ENCODE measurements around the gene GPR153.

The GPR153 gene

DNA sequence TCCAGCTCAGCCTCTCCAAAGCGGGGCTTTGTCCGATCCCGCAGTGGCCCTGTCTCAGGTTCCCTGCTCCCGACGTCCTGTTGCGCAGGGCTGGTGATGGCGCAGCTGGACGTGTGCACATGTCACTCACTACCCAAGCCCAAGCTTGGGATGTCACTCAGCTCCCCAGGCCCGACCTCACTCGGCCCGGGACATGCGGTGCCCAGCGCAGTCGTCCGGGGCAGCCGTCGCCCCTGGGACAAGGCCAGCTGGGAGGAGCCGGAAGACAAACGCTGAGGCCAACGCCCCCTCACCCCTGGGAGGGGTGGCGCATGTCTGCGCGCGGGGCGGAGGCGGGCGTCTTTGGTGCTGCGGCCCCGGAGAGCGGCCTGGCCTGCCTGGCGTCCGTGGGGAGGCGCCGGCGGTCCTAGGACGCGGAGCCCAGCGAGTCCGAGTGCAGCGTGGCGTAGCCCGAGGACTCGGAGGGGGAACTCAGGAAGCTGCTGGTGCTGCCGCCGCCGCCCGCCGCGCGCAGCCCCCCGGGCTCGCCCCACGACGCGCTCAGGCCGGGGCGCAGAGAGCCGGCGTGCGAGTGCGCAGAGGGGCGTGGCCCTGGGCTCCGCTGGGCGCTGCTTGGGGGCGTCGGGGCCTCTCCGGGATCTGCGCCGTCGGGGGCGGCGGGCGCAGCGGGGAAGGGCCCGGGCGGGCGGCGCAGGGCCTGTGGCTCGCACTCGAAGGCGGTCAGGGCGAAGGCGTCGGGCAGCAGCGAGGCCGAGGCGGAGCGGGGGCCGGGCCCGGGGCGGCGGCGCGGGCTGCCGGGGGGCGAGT is 11.8 kb downstream of the GPR153 start:
- no peak for DNase-seq (ENCODE audit: low read depth in 2 of 2)

DNA sequence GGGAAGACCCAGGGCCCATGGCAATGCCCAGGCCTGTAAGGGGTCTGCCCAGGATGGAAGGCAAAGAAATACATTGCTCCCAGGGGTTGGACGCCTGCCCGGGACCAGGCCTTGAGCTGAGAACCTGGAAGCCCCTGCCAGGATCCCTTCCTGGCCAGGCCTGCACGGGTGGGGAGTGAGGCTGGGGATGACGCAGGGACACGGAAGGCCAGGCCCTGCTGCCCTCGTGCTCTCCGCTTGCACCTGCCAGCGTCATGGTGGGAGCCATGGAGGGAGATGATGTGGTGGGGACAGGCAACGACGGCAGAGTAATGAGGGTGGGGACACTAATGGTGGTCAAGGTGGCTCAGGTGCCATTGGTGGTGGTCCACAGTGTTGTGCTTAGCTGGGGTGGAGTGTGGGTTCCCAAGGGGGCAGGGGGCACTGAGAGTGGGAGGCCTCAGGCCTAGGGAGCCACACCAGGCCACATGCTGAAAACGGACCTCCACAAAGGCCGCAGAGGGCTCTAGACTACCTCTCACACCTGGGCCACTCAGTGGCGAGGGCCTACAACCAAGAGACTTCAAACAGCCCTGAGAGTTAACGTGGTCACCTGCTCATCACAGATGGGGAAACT is 12.6 kb downstream of the GPR153 start:
- DNase-seq (ENCODE audit: low read depth in 2 of 2): no peak

DNA sequence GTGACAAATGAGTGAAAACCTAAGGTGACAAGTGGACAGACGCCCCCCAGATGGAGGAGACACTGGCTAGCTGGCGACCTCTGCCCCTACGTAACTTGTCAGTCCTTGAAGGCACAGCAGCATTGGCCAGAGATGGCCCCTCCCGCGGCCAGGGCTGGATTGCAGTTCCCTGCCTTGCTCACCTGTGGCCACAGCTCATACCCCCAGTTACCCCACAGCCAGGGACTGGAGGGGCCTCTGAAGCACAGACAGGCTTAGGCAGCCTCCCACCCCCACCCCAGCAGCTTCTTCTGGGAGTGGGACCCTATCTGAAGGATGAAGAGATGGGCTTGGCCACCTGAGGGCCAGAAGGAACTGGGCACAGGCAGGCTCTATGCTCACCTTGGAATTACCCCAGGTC is 13.2 kb downstream of the GPR153 start:
- DNase-seq (ENCODE audit: low read depth in 2 of 2): no peak

DNA sequence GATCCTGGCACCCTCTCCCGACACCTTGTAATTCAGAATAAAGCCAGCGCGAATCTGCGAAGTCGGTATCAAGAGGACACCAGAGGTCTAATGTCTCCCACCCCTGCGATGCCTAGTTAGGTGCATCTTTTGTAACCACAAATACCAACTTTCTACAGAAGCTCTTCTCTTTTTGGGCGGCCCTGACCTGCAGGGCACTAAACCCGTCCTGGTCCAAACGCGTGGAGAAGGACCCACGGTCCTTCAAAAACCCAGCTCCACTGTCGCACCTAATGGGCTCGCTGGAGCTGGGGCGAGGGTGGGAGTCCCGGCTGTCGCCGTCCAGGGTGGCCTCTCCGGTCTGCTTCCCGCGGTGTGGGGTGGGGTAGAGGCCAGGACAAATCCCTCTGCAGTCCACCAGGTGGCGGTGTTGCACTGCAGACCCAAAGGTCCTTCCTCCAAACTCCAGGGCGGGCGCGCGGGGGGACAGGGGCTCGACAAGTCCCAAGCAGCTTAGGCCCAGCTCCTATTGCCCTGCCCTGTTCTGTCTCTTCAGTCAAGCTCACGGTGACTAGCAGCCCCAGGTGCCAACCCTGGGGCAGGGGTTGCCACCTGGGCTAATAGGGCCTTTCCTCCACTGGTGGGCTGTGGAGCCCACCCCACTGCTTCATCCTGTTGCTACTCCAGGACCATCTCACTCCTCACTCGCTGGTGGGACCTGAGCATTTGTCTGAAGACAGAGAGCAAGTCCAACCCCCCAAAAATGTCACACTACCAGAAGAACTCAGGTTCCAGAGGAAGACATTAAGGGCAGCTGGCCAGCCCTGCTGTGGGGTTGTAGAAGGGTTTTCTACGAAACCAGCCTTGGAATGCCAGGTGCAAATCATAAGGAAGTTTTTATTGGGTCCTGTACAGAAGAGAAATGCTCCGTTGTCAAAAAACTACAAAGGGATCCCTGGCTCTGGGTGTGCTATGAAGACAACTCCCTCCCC is 14.1 kb downstream of the GPR153 start:
- DNase-seq (ENCODE audit: low read depth in 2 of 2): peak; percentile 57 to 69

DNA sequence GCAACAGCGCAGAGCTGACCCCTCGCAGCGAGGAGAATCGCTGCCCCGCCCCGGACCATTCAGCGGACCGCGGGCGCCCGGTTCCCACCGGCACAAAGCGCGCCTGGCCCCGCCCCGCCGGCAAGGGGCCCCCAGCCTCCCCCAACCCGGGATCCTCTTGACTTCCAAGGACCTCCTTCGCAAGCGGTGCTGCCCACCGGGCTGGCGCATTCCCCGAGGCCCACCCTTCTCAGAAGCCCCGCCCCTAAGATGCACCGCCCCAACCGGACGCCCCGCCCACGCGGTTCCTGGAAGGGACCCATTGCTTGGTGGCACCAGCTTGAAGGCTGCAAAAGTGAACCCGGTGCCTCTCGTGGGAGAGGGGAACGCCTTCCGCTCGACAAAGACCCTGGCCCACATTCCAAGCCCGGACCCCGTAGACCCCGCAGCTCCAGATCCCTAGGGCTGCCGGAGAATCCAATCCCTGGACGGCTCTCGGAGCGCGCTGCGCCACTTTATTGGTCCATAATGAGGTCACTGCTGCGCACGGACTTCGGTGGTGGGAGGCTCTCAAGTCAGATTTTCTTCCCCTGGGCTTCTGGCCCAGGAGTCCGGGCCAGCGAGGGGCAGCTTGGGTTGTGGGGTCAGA is 14.9 kb downstream of the GPR153 start:
- peak in 1 of 2 donors; percentile 10 for DNase-seq (ENCODE audit: low read depth in 2 of 2)

DNA sequence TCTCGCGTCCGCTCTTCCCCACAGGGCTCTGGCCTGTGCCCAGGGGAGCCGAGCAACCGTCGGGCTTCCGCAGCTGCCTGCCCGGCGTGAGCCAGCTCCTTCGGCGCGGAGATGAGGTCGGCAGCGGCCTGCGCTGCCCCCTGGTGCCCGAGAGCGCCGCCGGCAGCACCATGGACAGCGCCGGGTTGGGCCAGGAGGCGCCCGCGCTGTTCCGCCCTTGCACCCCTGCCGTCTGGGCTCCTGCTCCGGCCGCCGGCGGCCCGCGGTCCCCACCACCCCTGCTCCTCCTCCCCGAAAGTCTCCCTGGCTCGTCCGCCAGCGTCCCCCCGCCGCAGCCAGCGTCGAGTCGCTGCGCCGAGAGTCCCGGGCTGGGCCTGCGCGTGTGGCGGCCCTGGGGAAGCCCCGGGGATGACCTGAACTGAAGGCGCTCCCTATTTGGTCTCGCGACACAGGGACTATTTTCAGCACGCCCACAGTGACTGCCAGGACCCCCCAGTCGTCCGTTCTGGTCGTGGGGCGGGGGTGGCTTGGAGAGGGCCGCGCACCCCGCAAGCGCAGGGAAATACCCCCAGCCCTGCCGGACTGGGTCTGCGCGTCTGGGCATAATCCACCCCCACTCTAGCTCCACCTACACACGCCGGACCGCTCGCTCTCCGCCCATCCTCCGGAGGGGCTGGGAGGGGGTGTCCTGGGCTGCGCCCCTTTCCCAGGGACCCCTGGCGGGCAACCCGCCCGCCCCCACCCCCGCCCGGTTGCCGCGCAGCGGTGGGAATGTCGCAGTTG is 15.6 kb downstream of the GPR153 start:
- DNase-seq (ENCODE audit: low read depth in 2 of 2): peak; percentile 47 to 59

DNA sequence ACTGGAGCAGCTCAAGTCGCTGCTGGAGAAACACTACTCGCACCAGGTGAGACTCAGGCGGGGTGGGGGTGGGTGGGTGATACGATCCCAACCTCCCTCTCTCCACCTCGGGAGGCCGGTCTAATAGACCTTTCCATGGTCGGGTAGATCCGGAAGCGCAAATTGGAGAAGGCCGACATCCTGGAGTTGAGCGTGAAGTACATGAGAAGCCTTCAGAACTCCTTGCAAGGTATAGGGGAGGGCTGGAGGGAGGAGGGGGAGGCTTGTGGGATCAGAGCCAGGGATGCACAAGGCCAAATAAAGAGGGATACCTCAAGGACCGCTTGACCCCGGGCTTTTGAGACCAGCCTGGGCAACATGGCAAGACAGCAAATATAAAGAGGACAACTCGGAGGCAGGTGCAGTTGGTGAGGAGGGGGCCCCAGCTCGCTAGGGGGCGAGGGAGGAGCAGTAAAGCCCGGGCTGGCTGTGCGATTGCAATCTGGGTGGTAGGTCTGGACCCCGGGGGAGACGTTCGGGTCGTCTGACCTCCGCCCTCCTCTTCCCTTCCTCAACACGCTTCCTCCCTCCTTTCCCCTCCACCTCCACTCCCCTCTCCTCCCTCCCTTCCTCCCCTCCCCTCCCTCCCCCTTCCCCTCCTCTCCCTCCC is 16.4 kb downstream of the GPR153 start:
- no peak for DNase-seq (ENCODE audit: low read depth in 2 of 2)

DNA sequence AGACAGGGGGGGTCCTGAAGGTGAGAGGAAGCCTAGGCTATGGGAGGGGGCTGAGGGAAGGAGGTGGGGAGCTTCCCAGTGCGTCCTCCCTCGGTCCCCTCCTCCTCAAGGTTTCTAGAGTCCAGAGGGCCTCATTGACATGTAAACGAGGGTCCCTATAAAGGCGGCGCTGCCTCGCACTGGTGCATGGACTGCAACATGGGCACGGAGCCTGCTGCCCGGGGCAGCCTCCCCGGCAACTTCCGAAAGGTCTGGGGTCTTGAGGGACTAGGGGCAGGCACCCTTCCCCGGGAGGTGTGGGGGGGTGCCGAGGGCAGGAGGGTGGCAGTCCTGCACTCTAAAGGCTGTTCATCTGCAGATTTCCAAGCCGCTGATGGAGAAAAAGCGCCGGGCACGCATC is 16.9 kb downstream of the GPR153 start, which contains the start of gene HES3:
Gene HES3 (plus strand): TSS at position 187 of the 400 bp plus-strand sequence. CDS start 187 bp downstream, at position 374.
- DNase-seq (ENCODE audit: low read depth in 2 of 2): no peak

DNA sequence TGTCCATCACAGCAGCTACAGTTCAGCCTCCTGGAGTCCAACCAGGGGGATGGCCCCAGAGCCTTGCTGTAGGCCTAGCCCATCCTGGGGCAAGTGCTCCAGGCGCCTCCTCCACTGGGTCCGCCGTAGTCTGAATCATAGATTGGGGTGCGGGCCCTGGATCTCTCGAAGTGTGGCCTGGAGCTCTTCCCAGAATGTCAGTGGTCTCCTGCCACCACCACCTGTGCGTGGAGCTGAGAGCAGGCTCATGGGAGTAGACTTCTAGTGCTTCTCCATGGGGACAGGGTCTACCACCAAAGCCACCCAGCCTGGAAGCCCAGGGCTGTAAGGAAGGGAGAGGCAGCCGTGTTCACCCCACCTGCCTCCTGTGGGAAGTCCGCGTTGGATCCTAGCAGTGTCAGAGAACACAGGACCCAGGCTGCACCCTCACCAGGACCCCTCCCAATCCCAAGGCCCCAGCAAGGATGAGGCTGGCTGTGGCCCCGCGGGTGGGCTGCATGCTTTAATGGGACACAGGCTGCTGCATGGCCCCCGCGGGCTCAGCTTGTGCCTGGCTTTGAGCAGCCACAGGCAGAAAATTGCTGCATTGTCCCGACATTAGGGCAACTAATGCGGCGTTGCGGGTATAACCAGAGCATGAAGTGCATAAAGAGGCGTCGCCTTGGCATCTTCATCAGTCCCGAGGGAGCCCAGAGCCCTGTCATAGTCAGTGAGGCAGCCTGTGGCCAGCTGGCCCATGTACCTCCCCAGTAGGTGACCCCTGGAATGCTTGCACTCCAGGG is 17.7 kb downstream of the GPR153 start:
- no peak for DNase-seq (ENCODE audit: low read depth in 2 of 2)

DNA sequence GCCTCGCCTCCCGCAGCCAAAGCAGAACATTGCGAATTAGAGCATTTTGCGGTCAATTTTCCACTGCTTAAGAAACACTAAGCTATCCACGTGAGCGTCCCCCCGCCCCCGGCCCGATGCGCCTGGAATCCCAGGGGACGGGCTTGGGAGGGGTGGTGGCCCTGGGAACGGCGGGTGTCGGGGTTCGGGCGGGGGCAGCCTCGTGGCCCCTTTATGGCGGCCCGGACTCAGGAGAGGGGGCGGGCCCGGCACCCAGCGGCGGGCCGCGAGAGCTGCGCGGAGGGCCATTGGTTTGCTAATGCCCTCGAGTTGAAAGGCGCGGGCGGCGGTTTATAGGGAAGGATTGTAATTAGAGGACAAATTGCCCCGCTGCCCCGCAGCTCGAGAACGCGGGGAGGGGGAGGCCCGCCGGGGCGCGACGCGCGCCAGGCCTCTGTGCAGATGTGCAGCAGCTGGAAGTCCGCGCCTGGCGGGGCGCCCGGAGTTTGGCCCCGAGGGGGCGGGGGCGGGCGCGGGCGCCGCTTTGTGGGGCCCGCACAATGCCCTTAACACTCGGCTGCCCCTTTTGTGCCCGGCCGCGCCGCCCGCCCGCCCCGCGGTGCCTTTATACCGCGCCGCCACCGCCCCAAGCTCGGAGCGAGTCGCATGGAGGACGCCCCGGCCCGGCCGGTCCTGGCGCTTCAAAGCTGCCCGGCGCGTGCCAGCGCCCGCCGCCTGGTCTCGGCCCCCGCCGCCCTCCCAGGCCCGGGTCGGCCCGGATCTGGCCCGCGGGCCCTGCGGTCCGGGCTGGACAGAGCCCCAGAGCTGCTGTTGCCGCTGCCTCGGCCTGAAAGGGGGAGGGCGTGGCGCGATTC is 18.8 kb downstream of the GPR153 start:
- DNase-seq (ENCODE audit: low read depth in 2 of 2): no peak

DNA sequence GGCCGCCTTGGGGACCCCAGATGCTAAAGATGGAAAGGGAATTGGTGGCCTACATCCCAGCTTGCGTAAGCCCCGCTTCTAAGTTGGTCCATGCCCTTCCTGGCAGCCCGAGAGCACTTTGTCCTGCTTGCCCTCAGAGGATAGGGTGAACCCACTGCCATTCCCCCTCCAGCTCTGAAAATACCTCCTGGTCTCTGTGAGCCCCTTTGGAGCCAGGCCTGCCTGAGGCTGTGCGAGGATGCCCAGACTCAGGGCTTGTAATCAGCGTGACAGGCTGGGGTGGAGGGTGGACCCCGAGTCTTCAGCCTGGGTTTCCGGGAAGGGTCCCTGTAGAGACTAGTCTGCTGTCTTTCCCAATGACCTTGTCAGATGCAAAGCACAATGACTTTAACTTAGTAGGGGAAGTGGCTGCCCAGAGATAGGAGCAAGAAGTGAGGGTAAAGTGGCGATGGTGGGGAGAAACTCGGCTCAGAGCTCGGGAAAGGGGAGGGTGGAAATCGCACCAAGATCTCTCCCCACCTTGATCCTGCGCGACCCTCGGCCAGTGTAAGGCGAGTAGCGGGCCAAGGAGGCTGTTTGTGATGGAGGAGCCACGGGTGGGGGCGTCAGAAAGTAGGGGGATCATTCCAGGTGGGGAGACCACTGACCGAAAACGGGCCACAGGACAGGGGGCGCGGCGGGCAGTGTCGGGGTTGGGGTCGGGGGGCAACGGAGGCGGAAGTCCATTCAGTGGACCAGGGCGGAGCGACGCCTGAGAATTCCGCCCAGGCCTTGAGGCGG is 19.6 kb downstream of the GPR153 start:
- DNase-seq (ENCODE audit: low read depth in 2 of 2): no peak

DNA sequence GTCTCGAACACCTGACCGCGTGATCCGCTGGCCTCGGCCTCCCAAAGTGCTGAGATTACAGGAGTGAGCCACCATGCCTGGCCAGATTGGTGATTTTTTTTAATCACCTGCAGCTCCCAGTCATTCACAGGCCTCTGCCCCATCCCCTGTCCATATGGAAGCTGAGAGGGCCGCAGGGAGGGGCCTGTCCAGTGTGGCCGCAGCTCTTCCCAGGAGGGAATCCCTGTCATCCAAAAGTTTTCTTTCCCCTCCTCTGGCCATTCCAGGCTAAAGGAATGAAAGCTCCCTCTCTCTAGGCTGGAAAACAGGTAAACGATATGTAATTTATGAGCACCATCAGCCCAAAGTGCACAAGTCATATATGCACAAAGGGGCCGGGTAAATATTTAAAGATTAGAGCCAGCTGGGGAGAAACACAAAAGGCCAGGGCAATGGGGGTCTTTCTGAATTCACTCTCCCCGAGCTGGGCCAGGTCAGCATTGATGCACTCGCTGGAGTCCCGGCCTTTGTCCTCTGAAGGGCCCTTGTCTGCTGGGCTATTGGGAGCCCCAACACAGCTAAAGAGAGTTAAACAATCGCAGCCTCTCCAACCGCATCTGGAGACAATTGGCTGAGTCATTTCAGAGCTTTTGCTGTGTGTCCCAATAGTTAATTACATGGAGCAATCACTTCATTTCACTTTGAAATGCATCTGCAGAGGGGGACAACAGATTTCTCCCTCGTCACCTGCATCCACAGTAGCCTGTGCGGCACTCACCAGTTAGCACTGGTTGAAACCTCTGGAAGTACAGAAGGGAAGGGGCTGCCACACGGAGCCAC is 20.7 kb downstream of the GPR153 start:
- no peak for DNase-seq (ENCODE audit: low read depth in 2 of 2)

DNA sequence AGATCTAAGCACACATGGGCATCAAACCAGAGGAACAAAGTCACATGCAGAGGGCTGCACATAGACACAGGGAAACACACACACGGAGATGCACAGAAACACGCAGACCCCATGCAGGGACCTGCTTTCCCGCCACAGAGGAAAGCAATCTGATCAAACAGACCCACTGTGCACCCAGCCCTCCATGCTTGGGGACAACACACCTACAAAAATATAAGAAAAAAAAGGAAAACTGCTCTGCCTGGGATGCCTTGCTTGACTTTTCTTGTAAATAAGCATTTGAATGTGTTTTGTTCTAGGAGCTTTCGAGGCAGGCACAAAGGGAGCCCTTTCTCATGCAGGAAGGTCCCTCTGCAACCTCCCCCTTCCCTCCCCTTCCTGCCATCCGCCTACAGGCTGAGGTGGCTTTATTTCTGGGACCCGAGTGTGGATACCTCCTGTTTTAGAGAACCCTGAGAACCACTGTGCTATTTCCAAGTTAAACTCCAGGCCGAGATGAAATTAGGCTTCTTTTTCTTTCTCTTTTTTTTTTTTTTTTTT is 21.6 kb downstream of the GPR153 start:
- no peak for DNase-seq (ENCODE audit: low read depth in 2 of 2)

DNA sequence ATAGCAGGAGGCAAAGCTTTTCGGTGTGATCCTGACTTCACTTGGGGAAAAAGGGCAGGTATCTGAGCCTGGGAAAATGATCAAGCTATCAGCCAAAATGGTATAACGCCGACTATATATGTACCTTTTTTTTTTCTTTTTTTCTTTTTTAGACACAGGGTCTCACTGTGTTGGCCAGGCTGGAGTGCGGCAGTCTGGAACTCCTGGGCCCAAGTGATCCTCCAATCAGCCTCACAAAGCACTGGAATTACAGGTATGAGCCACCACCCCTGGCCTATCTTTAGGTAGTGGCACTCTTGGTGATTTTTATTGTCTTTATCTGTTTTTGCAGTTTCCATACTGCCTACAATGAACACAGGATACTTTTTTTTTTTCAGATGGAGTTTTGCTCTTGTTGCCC is 23.8 kb downstream of the GPR153 start:
- DNase-seq (ENCODE audit: low read depth in 2 of 2): no peak

DNA sequence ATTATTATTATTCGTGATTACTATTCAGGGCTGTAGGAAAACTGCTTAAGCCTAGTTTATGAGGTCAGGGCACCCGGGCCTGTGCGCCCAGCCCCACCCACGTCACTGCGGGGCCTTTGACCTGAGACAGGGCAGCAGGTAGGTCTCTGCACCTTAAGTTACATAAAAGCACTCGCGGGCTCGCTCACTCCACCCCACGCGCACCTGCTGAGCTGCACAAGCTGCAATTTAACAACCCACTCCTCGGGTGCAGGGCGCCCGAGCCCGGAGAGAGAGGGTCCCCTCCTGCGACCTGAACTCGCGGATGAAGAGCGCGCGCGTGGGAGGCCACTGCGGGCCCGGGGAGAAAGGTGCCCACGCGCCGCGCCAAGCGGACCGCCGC is 25.6 kb downstream of the GPR153 start:
- no peak for DNase-seq (ENCODE audit: low read depth in 2 of 2)

DNA sequence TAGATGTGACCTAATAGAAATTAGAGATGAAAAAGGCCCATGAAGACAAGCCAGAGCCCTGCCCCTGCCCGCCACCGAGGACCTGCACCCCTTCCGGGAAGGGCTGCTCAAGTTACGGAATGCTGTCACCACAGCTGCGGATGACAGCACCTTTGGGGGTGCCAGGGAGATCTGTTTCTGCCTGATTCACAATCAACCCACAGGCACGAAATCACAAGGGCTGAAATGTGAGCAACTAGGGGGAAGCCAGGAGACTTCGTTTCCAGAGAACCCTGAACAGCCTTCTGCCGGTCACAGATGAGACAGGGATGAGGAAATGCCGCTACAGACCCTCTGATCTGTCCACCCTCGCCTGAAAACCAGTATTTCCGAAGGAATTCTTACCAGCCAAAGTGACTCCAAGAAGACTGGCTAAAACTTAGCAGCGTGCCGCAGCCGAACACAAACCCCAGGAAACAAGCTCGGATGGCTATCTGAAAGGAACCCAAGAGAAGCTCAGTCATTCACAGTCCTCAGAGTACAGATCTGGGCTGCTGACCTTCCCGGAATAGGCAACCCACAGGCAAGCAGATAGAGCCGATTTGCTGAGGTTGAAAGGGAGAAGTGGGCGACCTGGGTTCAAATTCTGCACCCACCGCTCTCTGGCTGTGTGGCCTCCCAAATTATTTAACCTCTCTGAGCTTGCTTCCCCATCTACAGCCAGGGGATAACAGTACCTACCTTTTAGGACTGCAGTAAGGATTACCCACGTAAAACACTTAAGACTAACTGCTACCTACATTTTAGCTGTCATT is 26.2 kb downstream of the GPR153 start:
- DNase-seq (ENCODE audit: low read depth in 2 of 2): no peak

Data from stimulated activated CD8-positive, alpha-beta memory T cell treated with anti-CD3 and anti-CD28 coated beads, Interleukin-2, amount 100 ng/mL, for 1 hour (primary cell).